IPS DF 4.7 (cell line): Measurements from ENCODE around the gene TMEFF2.

ENCODE experiments used
- DNase-seq: peaks from one replicate; pipeline ENCODE4 v3.0.0-alpha.2; 2013; ENCODE audit warnings: low spot score; ENCODE audit errors: extremely low read depth

The TMEFF2 gene

DNA sequence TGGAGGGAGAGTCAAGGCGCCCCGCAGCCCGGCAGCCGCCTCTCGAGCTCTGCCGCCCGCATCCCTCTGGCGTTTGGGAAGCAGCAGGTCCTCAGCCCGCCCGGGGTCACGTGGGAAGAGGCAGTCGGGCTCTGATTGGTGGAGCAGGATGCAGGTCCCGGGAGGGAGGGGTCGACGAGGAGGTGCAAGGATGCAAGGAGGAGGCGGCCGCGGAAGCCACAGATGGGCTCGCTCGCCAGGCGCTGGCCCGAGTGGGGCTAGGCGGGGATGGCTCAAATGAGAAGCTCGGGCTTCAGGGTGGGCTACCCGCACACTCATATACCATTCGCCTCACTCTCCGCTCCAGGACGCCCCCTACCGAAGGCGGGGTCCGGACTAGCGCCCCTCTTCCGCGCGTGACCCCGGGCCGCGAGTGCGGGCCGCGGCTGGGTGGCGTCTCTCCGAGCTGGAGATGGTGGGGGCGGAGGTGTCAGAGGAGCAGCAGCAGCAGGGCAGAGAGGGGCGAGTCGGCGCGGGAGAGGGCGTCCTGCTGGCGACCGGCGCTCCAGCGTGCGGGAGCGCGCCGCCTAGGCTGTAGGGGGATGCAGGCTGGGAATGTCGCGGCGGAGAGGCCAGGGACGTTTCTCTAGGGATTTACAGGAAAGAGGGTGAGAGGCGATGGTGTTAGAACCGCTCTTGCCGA lies at the start of gene TMEFF2:
TMEFF2 (minus strand) TSS at position 68 of the 682 bp plus-strand sequence. CDS start 409 bp downstream, outside the sequence.
- no peak for DNase-seq

DNA sequence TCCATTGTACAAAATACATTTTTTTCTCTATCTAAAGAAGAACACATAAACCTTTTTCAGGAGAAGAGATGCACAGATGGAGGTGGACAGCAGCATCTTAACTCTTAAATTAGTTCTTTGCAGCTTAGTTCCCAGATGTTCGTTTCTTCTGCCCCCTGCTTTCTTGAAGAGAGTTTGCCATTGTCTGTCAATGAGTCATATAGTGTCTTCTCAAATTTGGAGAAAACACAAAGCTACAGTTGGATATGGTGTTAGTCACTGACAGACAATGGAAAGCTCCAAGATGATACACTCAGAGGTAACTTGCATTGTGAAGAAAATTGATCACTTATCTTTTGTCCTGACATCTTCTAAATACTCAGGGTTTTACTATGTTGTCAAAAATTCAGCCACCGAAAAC lies 48.8 kb upstream of the TMEFF2 start:
- DNase-seq = no peak

GRCh38 chr2:192236136-192236535 lies 41.4 kb upstream of the TMEFF2 start:
- DNase-seq = no peak

DNA sequence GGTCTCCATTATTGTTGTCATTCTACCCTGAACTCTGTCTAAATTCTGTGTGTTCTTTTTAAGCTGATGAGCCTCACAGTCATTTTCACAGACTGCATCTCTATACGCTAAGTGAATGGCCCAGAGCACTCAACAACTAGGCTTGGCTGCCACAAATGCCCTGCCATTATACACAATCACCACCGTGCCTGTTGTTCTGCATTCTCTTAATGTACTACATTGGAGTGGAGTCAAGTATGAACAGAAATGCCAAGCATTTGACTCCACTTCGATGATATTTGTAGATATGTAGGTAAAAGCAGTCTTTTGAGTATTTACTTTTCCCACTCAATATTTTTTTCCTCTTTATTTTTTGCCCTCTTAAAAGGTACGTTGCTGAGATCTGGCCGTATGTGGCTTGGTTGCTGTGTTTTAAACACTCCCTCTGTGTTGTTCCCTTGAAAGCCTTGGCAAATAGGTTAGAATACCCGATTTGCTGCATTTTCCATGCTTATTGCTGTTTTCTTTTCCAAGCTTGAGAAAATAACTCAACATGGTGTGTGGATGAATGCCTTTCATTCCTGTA lies 36.2 kb upstream of the TMEFF2 start:
- no peak for DNase-seq

DNA sequence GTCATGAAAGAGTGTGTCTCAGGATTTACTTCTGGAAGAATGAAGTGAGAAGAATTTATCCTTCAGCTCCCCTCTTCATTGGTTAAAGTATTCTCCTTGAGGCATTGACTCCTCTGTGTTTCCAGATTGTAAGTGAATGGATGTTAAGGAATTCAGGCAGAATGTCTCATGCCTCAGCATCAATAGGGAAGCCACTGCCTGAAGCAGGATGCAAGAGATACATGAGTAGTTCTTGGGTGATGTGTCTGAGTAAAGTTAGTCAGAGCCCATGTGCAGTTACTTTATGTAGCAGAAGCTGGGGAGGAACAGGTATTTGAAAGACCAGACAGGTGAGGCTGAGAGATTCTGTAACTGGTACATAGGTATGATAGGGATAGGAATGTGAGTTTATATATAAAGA lies 34.0 kb upstream of the TMEFF2 start:
- DNase-seq = no peak

- no peak for DNase-seq
Measured at GRCh38 chr2:192218970-192219369, 24.2 kb upstream of the TMEFF2 start.

DNA sequence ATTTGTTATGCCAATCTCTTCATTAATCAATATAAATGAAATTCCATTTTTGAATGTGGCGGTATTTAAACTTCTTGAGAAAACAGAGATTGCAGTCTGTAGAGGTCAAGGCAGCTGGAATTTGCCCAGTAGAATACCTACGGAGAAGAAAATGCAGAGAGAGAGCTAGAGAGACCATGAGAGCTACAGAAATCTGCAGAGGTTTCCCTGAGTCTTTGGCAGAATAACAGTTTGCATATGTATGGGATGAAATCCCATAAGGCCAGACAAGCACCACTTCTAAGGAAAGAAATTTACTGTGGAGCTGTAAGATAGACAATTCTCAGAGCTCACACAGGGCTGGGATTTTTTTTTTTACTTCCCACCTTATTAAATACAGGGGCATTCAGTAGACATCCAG lies 23.6 kb upstream of the TMEFF2 start:
- no peak for DNase-seq

DNA sequence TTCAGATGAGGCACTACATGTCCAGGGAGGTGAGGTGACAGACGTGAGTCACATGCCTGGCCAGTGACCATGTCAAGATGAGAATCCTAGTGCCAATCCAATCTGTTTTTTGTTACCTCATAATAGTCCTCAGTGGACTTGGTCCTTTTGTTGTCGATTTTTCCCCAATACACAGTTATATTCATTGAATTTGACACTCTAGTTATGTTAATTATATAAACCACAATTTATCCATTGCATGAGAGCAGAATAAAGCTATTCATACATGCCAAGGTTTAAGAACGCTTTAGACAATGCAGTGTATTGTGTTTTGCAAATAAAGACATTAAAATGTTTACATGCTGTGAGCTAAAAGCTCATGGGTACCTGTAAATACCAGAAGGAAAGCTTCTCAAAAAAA lies 21.6 kb upstream of the TMEFF2 start:
- no peak for DNase-seq

DNA sequence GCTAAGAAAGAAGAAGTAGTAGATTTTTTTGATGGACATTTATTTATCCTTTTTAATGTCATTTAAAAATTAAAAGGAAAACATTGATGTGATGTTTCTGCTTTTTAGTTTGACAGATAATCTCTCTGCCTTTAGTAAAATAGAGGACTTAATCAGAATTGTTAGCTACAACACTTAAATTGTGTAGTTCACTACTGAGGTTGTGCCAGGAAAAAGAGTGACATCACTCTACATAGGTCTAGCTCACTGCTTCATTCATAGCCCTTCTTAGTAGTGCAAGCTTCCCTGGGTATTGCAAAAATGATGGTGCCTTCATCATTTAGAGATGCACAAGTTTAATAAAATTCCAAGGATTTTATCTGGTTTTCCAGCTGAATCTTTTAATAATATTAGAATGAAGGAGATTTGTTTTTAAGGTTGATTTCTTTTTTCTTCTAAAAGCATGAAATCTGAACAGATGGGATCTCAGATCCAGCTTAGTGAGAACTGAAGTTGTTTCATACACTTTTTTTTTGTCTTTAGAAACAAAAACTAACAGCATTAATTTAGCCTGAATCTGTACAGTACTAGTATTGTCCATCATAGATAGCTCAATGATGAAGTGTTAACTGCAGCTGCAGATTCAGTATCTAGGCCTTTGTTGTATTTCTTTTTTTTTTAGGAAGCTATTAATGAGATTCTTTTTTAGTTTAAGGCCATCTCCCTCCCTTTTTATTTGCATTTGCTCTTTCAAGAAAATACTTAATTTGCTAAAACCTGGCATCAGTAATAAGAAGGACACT lies 20.6 kb upstream of the TMEFF2 start:
- DNase-seq = no peak

DNA sequence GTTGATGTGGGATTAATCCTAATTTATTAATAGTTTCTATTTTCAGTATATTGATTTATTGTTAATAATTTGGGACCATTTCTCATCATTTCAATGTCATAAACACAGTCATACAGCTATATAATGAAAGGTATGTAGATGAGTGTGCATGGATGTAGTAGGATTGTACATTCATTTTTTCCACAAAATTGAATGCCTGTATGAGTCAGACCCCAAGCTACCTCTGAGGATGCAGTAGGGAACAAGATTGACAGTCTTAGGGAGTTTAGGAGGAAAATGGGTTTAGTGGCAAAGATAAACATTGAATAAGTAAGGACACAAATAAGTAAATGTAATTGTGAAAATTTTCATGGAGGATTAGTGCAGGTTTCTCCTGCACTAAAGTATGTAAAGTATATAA lies 14.1 kb upstream of the TMEFF2 start:
- no peak for DNase-seq

DNA sequence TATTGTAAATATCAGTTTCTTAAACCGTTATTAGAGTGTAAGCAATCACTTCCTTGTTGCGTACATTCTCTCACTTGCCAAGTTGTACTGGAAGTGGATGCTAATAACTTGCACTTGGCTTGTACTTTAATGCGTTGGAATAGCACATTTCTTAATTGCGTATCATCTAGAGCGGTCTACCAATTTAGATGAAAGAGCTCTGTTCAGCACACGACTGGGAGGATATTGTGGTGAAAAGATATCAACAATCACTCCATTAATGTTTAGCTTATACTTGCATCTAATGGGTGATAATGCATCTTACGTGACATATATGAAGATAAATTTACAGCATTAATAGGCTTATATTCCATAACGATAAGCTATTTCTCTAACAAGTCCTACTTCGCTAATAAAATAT lies 11.7 kb upstream of the TMEFF2 start:
- no peak for DNase-seq

GRCh38 chr2:192203876-192204275 lies 9.1 kb upstream of the TMEFF2 start:
- no peak for DNase-seq

DNA sequence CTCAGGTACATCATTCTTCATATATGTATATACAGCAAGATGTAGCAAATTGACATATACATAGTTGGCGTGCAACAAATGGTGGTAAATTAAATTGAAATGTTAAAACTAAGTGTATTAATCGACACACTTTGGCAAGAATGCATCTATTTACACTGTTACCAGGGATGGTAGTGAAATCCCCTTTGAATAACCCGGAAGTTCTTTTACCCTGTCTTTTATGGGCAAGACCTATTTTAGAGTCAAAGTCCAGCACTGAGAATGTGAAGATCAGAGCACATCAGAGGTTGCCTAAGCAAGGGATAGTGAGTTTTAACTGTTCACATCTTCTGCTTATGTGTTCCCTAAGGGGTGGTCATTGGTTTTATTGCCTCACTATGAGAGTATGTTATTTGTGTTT lies 7.6 kb upstream of the TMEFF2 start:
- no peak for DNase-seq

GRCh38 chr2:192201116-192201515 lies 6.4 kb upstream of the TMEFF2 start:
- no peak for DNase-seq

- DNase-seq = no peak
Measured at GRCh38 chr2:192197357-192197756, 2.6 kb upstream of the TMEFF2 start.

GRCh38 chr2:192196421-192197194 lies 1.9 kb upstream of the TMEFF2 start:
- no peak for DNase-seq

DNA sequence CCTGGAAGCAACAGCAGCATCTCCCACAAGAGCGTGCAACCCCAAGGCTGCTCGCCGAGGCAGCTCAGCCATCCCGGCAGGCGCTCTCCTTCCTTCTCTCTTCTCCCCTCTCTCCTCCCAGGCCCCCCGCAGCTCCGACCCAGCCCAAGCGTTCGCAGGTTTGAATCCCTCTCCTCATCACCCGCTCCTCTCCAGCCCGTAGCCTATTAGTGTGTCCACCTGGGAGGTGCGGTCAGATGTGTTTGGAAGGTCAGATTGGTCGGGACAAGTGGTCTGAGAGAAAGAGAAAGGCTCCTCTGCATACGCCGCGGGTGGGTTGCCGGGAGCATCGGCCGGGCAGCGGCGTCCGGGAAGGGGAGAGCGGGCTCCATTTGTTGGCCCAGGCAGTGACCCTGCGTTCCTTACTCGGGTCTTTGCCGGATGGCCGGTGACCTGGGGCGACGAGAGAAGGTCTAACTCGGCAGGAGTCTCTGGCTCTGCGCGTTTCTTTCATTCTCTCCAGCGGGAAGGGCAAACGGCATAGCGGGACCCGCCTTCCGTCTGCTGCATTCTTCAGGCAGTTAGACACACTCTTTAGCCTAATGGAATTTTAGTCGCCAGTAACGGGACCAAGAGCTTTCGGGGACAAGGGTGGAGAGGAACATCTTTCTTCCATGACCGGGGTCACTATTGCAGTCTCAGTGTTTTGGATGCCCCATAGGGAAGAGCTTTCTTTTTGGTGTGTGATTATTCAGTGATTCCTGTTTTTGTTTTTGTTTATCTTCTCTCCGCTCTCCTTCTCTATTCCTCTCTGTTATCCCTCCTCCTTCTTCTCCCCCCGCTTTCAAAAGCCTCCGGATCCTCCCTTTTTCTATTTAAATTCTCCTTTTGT lies 1.1 kb upstream of the TMEFF2 start:
- no peak for DNase-seq

DNA sequence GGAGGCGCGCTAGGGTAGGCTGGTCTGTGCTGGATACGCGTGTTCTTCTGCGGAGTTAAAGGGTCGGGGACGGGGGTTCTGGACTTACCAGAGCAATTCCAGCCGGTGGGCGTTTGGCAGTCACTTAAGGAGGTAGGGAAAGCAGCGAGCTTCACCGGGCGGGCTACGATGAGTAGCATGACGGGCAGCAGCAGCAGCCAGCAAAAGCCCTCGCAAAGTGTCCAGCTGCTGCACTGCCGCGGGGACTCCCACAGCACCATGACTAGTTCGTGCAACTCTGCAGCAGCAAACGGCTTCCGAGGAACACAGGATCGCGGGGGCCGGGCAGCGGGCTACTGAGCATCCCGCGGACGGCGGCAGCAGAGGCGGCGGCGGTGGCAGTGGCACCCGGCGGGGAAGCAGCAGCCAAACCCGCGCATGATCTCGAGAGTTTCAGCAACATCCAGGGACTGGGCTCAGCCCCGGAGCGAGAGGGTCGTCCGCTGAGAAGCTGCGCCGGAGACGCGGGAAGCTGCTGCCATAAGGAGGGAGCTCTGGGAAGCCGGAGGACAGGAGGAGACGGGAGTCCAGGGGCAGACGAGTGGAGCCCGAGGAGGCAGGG lies 368 bp downstream of the TMEFF2 start:
- DNase-seq = no peak

GRCh38 chr2:192190474-192190873 lies 4.3 kb downstream of the TMEFF2 start:
- no peak for DNase-seq

DNA sequence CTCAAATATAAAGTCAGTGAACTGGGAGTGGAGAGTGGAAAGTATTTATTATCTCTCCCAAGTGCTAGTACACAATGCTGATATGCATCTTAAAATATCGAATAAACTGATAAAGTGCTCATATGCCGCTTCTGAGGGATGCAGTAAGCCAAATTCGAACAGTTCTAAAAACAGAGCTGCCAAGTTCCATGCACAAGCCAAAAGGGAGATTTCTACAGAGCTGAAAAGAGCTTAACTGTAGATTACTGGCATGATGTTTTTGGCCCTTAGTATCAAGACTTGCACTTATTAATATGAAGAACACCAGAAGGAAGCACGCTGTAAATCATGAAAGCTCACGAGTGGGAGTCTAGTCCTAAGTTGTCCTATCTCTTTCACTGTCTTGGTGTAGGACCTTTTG lies 7.9 kb downstream of the TMEFF2 start:
- no peak for DNase-seq

GRCh38 chr2:192184349-192184748 lies 10.4 kb downstream of the TMEFF2 start:
- no peak for DNase-seq
